HG03045 (cell line): ENCODE results near the gene CRAMP1.
"Not testable (repeated sequence)": the region's sequence is repeated elsewhere in the genome, so short reads cannot be mapped to it uniquely, and the experiment has no call there.

ENCODE experiments used
- ATAC-seq: cut with Tn5 transposase; IDR thresholded peaks from one replicate; pipeline ENCODE4 v1.9.1; 2021; ENCODE audit warnings: mild to moderate bottlenecking, moderate library complexity; ENCODE audit not compliant: unreplicated experiment

The CRAMP1 gene

DNA sequence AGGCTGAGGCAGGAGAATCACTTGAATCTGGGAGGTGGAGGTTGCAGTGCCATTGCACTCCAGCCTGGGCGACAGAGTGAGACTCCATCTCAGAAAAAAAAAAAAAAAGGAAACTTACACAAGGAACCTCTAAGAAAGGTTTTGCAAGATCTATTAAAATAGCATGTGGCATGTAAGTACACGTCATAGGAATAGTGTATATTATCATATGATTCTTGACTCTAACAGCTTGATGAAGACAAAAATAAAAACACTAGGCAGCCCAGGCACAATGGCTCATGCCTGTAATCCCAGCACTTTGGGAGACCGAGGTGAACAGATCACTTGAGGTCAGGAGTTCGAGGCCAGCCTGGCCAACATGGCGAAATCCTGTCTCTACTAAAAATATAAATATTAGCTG, 16.6 kb upstream of the CRAMP1 start:
- not testable (repeated sequence) for ATAC-seq

DNA sequence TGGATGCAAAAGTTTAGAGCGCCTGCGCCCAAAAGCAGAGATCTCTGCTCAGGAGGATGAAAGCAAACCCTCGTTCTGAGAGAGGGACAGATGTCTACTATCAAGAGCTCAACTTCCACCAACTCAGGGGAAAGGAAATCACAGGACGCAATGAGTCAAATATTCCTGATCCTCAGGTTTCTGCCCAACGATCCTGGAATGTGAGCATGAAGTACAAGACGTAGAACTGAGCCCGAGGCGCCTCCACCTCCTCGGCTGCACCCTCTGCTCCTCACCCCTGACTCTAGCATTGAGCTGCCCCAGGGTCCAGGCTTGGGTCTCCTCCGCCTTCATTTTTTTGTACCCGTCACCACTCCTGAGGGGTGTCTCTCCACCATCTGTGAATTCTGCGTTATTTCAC, 15.6 kb upstream of the CRAMP1 start:
- no peak for ATAC-seq

- no peak for ATAC-seq
These were observed 15.0 kb upstream of the CRAMP1 start for GRCh38 chr16:1597154-1597553.

DNA sequence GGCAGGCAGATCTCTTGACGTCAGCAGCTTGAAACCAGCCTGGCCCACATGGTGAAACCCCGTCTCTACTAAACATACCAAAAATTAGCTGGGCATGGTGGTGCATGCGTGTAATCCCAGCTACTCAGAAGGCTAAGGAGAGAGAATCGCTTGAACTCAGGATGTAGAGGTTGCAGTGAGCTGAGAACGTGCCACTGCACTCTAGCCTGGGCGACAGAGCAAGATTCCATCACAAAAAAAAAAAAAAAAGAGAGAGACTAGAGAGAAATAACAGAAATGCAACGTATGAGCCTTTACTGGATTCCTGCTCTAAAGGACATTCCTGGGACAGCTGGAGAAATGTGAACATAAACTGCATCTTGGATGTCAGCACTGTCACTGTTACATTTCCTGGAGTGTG, 11.1 kb upstream of the CRAMP1 start:
- ATAC-seq, result no peak

GRCh38 chr16:1601489-1601888, 10.7 kb upstream of the CRAMP1 start:
- no peak for ATAC-seq

- no peak for ATAC-seq
These were observed 9.9 kb upstream of the CRAMP1 start for GRCh38 chr16:1602285-1602684.

DNA sequence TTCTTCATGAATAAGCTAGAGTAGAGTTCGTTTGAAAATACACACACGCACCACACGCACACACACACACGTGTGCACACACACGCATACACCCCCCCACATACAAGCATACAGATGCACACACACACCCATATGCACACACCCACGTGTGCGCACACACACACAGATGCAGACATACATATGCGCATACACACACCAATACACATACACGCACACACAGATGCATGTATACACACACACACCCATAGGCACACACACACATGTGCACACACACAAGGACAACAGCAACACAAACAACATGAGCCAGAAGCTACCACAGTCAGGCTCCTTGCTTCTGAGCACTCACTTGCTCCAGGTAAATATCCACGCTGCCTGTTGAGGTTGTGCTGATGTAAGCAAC, 5.4 kb upstream of the CRAMP1 start:
- ATAC-seq, result no peak

DNA sequence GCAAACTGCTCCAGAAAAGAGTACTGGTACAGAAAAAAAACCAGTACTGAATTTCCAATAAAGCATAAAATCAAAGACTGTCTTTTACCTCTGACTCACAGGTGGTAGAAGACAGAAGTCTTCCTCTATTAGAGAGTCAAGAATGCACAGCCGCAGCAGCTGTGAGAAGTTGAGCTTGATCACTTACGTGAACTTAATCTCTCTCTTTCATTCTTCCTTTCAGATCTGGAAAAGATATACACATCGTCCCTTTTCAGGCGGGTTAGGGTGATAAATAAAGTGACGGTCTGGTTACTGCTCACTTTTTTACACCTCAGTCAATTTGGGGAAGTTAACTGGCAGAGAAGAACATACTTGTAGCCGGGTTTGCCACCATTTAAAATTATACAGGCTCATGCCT, 4.2 kb upstream of the CRAMP1 start:
- no peak for ATAC-seq

- peak; percentile 33 for ATAC-seq
These were observed 1.9 kb upstream of the CRAMP1 start for GRCh38 chr16:1610071-1610898.

DNA sequence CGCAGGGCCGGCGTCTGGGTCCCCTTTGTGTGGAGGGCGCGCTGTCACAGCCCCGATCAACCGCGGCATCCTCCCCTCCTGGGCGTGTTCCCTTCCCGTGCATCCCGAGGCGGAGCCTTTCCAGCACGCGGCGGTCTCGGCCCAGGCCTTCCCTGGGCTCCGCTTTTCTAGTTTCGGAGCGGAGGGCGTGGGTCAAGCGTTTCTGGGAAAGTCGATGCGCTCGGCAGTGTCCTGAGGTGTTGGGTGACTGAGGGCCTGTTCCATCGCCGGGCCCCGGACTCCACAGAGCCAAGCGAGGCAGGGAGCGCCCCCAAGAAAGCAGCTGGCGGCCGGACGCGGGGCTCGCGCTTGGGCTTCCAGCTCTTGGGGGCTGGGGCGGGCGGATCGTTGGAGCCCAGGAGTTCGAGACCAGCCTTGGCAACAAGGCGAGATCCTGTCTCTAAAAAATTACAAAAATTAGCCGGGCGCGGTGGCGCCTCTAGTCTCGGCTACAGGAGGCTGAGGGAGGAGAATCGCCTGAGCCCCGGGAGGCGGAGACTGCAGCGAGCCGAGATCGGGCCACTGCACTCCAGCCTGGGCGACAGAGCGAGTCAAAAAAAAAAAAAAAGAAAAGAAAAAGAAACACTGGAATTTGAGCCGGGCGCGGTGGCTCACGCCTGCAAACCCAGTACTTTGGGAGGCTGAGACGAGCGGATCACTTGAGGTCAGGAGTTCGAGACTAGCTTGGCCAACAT, 1.1 kb upstream of the CRAMP1 start:
- no peak for ATAC-seq

GRCh38 chr16:1613211-1613622, 1.1 kb downstream of the CRAMP1 start:
- ATAC-seq, result no peak

- no peak for ATAC-seq
These were observed 1.7 kb downstream of the CRAMP1 start for GRCh38 chr16:1613728-1614455.

DNA sequence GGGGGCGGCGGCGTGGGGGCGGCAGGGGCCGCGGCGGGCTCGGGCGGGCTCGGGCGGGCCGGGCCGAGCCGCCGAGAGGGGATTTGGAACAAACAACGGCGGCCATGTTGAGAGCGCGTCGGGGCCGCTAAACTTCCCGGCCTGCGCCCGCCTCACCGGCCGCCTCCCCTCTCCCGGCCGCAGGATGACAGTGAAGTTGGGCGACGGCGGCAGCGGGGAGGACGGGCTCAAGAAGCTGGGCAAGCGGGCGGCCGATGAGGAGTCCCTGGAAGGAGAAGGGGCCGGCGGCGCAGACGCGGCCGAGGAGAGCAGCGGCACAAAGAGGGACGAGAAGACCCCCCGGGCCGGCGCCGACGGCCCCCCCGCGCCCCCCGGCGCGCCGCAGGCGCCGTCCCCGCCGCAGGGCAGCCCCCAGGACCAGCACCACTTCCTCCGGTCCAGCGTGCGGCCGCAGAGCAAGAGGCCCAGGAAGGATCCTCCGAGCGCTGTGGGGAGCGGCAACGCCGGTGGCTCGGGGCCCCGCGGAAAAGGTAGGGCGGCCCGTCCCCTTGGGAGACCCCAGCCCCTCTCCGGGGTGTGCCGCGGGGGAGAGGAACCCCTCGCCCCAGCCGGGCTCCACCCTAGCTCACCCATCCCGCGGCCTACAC, 2.4 kb downstream of the CRAMP1 start:
- no peak for ATAC-seq

DNA sequence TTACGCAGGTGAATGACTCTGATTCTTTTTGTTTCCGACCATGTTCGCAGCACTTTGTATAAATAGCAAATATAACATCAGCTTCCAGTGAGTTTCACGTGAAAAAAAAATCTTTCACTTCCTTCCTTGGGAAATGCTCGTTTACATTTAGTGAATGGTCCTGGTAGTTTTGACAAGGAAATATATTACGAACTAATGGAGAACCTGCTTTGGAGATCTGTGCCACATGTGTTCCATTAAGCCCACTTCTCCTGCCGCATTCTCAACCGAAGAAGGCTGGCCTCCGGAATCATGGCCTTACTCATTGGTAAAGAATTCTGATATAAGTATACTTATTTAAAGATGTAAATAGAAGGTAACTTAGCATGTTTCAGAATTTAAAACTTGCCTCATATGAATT, 3.6 kb downstream of the CRAMP1 start:
- ATAC-seq, result no peak

DNA sequence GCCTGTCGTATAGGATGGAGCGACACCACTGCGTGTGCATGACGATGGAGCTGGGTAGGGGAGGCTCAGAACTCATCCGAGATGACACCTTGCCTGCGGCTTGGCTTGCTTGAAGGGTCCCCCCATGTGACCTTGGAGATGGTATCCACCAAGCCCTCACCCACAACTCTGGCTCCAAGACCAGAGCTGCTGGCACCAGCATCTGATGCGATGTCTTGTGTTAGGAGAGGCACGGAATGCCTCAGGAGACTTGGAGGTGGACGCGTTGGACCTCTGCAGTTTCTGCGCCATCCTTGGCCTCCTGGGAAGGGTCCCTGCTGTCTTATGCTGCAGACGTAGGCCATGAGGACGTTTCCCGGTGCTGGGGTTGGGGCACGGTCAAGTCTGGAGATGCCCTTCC, 7.8 kb downstream of the CRAMP1 start:
- no peak for ATAC-seq

DNA sequence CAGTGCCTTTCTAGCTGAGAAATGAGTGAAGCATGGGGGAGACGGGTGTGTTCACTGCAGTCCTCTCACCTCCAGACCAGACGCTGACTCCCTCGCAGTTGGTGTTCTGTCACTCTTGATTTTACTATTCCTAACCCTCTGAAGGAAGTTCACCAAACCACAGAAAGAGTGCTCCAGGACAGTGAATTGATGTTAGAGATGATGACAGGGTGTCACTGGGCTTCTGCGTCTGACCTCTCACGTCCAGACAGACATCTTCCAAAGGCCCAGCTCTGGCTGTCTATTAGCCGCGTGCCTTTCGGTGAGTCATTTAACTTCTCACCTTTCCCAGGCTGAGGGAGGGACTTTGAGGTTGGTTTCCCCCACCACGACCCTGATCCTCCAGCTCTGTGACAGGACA, 8.2 kb downstream of the CRAMP1 start:
- no peak for ATAC-seq

DNA sequence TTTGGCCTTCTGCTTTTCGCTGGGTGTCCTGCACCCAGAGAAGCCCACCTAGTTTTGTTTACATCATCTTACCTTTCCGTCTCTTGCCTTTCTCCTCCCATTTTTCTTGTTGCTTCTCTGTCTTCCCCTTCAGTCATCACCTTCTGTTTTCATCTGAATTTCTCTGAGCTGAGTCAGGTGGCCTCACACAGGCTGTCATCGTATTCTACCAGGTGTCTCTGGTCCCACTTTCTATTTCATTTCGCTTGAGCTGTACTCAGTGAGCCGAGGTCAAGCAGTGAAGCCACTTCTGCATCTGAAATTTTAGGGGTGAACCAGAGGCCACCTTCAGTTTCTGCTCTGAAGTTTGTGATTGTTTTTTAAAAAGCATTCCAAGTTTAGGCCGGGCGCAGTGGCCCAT, 9.7 kb downstream of the CRAMP1 start:
- no peak for ATAC-seq

- ATAC-seq, result no peak
These were observed 14.2 kb downstream of the CRAMP1 start for GRCh38 chr16:1626327-1626726.

DNA sequence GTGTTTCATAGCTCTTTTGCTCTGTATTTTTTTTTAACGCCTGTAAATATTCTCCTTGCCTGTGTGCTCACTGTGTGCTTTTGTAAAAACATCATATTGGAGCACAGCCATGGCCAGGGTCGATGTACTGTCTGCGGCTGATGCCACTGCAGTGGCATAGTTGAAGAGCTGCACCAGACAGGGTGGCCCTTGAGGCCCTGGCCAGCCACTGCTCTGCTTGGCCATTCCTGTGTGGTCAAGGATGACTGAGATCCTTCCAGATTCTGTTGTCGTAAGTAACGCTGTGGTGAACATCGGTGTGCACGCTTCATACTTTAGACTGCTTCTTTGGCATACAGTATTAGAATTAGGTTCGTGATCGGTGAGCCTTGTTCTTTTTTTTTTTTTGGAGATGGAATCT, 14.6 kb downstream of the CRAMP1 start:
- ATAC-seq, result no peak

DNA sequence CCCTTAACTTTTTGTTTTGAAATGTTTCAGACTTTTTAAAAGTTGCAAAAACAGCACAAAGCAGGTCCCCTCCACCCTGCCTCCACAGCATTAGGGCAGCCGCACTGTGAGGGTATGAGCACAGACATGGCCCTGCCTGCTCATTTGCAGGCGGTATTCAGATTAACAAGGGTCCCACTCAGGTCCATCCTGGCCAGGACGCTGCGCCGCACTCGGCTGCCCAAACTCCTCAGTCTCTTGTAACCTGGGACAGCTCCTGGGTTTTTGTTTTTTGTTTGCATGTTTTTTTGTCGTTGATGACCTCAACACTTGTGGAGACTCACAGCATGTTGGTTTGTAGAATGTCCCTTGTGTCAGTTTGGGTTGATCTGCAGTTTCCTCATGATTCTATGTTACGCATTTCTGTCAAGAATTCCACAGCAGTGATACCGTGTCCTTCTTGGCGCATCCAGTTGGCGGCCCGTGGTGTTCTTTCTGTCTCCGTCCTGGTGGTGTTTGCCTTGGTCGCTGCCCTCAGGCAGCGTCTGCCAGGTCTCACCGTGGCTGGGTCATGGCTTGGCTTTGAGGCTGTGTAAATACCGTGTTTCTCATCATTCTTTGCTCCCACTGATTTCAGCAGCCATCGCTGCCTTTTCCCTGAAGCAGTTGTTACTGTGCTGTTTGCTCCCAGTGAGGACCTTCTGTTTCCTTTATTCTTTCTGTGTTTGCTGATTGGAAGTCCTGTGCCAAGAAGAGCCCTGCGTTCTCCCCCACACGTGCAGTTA, 18.5 kb downstream of the CRAMP1 start:
- ATAC-seq, result no peak

GRCh38 chr16:1631230-1631629, 19.1 kb downstream of the CRAMP1 start:
- ATAC-seq, result no peak
